GM10248 (cell line): ENCODE measurements around the gene NEK2.
A peak's percentile ranks its signal among the peaks of the same experiment; 100 is the strongest.

Experiments used
- CTCF ChIA-PET: fragments of 300-600 bp; sonication (Branson Sonifier 250); formaldehyde crosslinking; extraction: SDS; loops from one replicate; lab custom pipeline; 2021; ENCODE audit warnings: antibody characterized with exemption; lab: Yijun Ruan, JAX
- POLR2A ChIA-PET: fragments of 350-650 bp; sonication (Branson Sonifier 250); formaldehyde crosslinking; extraction: SDS; loops from one replicate; lab custom pipeline; 2020; ENCODE audit warnings: antibody characterized with exemption; lab: Yijun Ruan, JAX
- DNase-seq: peaks from one replicate; pipeline ENCODE4 v3.0.0; 2012; ENCODE audit errors: extremely low spot score
- CTCF ChIP-seq: IDR thresholded peaks from 2 replicates; pipeline ENCODE4 v1.5.1; 2012; ENCODE audit warnings: mild to moderate bottlenecking, low read depth; ENCODE audit errors: extremely low read depth, missing control alignments, control extremely low read depth

NEK2 gene

GRCh38 chr1:211653959-211654496, 21.4 kb downstream of the NEK2 start:
- CTCF ChIA-PET = interaction anchor here (0.7 to 11.2 kb wide), 26 partner anchors 8 to 1070 kb away, joined by 3 to 130 read pairs (median 7); partner anchors contain the start of genes SLC30A1 and TRAF5
- TF ChIP-seq CTCF = no peak
- POLR2A ChIA-PET = no interaction called here
- no peak for DNase-seq

GRCh38 chr1:211653293-211653692, 22.1 kb downstream of the NEK2 start:
- TF ChIP-seq CTCF = no peak
- POLR2A ChIA-PET = no interaction called here
- no peak for DNase-seq
- CTCF ChIA-PET = interaction anchor here (1.1 to 11.2 kb wide), 9 partner anchors 9 to 183 kb away, joined by 3 to 130 read pairs (median 10); no protein-coding TSS in a partner anchor

GRCh38 chr1:211652371-211652770, 23.1 kb downstream of the NEK2 start:
- ChIA-PET CTCF (interaction anchor here (1.2 to 11.2 kb wide), 6 partner anchors 8 to 184 kb away, joined by 3 to 130 read pairs (median 5); no protein-coding TSS in a partner anchor), POLR2A (interaction anchor here (0.5 kb wide), 1 partner anchor 119 kb away, joined by 5 read pairs; no protein-coding TSS in a partner anchor)

GRCh38 chr1:211650904-211651303, 24.5 kb downstream of the NEK2 start:
- ChIA-PET POLR2A (interaction anchor here (0.6 kb wide), 1 partner anchor 18 kb away, joined by 3 read pairs; no protein-coding TSS in a partner anchor), CTCF (interaction anchor here (0.6 to 11.2 kb wide), 5 partner anchors 10 to 327 kb away, joined by 3 to 130 read pairs (median 6); no protein-coding TSS in a partner anchor)
- DNase-seq = no peak
- no peak for TF ChIP-seq CTCF

More at GRCh38 chr1:211652371-211652770, 23.1 kb downstream of the NEK2 start:
- no peak for TF ChIP-seq CTCF
- DNase-seq = no peak

- ChIA-PET CTCF (interaction anchor here (0.9 to 5.1 kb wide), 11 partner anchors 8 to 135 kb away, joined by 3 to 18 read pairs (median 4); partner anchors contain the start of gene SLC30A1), POLR2A (no interaction called here)
- peak; percentile 74 for DNase-seq
- TF ChIP-seq CTCF = peak; percentile 47
These were observed 26.2 kb downstream of the NEK2 start for GRCh38 chr1:211648980-211649934.

GRCh38 chr1:211648336-211648735, 27.1 kb downstream of the NEK2 start:
- no peak for TF ChIP-seq CTCF
- ChIA-PET CTCF (interaction anchor here (1.0 to 5.1 kb wide), 7 partner anchors 9 to 134 kb away, joined by 4 to 18 read pairs (median 6); no protein-coding TSS in a partner anchor), POLR2A (no interaction called here)
- no peak for DNase-seq
